ENCODE data around the gene LSM3. TPM values are rescaled to one million over a fixed set of nuclear protein-coding genes. Genes with fewer than 3 reads are reported as not detected.
A peak's percentile ranks its signal among the peaks of the same experiment; 100 is the strongest.

The LSM3 gene
- total RNA-seq, 4 donors from 2014 or later: 11.6 to 16.8 (median 14.2) TPM

DNA sequence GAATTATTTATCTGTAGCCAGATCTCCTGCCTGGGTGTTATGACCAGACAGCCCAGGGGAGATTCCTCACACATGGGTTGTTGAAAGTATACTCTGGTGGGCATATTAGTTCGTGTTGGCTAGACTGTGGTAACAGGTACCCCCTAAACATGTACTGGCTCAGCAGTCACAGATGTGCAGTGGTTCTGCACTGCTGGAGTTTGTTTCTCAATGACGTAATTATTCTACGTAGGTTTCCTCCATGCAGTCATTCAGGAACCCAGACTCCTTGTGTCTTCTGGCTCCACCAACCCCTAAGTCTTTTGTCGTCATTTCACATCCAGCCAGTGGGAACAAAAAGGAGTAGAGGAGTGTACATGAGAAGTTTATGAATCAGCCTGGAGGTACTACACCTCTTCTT, 16.2 kb downstream of the LSM3 start:
- DNase-seq (no peak), ATAC-seq (no peak)
- H3K4me3 ChIP-seq: no peak overlapping the region
- no peaks in the 10 kb centered on the region for H3K4me1 ChIP-seq
- H3K9me3 ChIP-seq: no peaks in the 10 kb centered on the region
- H3K27me3 ChIP-seq: no peaks in the 10 kb centered on the region
- H3K27ac ChIP-seq: no peak overlapping the region
- TF ChIP-seq, protein P1, sequence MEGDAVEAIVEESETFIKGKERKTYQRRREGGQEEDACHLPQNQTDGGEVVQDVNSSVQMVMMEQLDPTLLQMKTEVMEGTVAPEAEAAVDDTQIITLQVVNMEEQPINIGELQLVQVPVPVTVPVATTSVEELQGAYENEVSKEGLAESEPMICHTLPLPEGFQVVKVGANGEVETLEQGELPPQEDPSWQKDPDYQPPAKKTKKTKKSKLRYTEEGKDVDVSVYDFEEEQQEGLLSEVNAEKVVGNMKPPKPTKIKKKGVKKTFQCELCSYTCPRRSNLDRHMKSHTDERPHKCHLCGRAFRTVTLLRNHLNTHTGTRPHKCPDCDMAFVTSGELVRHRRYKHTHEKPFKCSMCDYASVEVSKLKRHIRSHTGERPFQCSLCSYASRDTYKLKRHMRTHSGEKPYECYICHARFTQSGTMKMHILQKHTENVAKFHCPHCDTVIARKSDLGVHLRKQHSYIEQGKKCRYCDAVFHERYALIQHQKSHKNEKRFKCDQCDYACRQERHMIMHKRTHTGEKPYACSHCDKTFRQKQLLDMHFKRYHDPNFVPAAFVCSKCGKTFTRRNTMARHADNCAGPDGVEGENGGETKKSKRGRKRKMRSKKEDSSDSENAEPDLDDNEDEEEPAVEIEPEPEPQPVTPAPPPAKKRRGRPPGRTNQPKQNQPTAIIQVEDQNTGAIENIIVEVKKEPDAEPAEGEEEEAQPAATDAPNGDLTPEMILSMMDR (IDR thresholded peaks at IDR 0.05 in 4 of 5, conservative IDR thresholded peaks at IDR 0.05 in 1 of 5): no peak
- no peak for TF ChIP-seq POLR2A (IDR thresholded peaks at IDR 0.05)
- no peaks in the 10 kb centered on the region for H3K36me3 ChIP-seq
- intact Hi-C loops (cut with DNase I; ENCODE audit: low total_unique reads) (no loop called here), in situ Hi-C loops (cut with MboI; ENCODE audit: low sequenced_read_pairs in 4 of 4) (no loop called here)

DNA sequence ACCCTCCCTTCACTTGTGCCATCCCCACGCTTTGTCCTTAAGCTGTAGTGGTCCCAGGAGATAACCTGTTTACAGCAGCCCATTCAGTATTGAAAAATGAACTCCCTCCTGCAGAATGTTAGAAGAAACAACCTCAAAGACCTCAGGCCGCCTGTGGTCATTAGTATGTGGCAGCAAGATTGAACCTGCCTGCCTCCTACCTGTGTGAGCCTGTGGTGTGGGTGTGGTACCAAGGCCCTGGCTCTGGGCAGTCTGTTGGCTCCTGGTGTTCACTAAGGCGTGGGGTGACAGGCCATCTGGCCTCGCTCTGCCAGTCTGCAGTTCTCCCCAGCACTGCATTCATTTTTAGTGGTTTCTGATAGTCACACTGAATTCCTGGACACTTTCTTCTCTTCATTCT, 21.0 kb downstream of the LSM3 start:
- no peak overlapping the region for H3K27ac ChIP-seq
- in situ Hi-C loops (cut with MboI; ENCODE audit: low sequenced_read_pairs in 4 of 4) (loop anchor here (5.0 to 10.0 kb wide), 6 partner anchors 63 to 275 kb away; no protein-coding TSS in a partner anchor), intact Hi-C loops (cut with DNase I; ENCODE audit: low total_unique reads) (loop anchor here (5.0 to 10.0 kb wide), 3 partner anchors 205 to 348 kb away; partner anchors contain the start of gene SLC6A6)
- TF ChIP-seq, protein P1 (IDR thresholded peaks at IDR 0.05 in 4 of 5, conservative IDR thresholded peaks at IDR 0.05 in 1 of 5): no peak
- no peak for TF ChIP-seq POLR2A (IDR thresholded peaks at IDR 0.05)
- H3K36me3 ChIP-seq: no peaks in the 10 kb centered on the region
- H3K4me3 ChIP-seq: no peak overlapping the region
- H3K4me1 ChIP-seq: peaks cover under 1 to 13% of the 10 kb centered on the region in 2 donors
- ATAC-seq (no peak), DNase-seq (no peak)
- no peaks in the 10 kb centered on the region for H3K27me3 ChIP-seq
- H3K9me3 ChIP-seq: no peaks in the 10 kb centered on the region

DNA sequence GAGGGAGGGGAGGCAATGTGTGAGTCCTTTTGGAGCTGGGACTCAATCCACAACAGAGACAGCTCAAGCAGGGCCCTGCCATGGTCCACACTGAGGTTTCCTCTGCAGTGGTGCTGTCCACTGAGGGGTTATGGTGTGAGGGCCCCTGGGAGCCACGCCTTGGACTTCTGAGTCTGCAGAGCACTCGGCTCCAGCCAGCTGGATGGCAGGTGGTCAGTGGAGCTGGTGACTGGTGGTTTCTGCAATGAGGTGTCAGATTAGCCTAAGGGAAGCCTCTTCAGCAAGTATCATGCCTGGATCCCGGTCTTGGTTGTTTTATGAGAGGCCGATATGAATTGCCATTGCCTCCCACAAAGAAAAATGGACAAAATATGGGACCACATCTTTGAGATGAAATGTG, 21.7 kb downstream of the LSM3 start:
- peaks cover 6 to 20% of the 10 kb centered on the region in 2 donors for H3K4me1 ChIP-seq
- in situ Hi-C loops (cut with MboI; ENCODE audit: low sequenced_read_pairs in 4 of 4): loop anchor here (5.0 to 10.0 kb wide), 6 partner anchors 62 to 275 kb away; no protein-coding TSS in a partner anchor
- peak overlapping the region in 1 of 4 donors; percentile 2 for H3K27ac ChIP-seq
- intact Hi-C loops (cut with DNase I; ENCODE audit: low total_unique reads): loop anchor here (5.0 to 10.0 kb wide), 3 partner anchors 205 to 347 kb away; partner anchors contain the start of gene SLC6A6
- TF ChIP-seq POLR2A (IDR thresholded peaks at IDR 0.05): no peak
- TF ChIP-seq, protein P1 (IDR thresholded peaks at IDR 0.05 in 4 of 5, conservative IDR thresholded peaks at IDR 0.05 in 1 of 5): no peak
- no peaks in the 10 kb centered on the region for H3K9me3 ChIP-seq
- ATAC-seq (no peak), DNase-seq (no peak)
- no peaks in the 10 kb centered on the region for H3K27me3 ChIP-seq
- no peak overlapping the region for H3K4me3 ChIP-seq
- H3K36me3 ChIP-seq: no peaks in the 10 kb centered on the region

DNA sequence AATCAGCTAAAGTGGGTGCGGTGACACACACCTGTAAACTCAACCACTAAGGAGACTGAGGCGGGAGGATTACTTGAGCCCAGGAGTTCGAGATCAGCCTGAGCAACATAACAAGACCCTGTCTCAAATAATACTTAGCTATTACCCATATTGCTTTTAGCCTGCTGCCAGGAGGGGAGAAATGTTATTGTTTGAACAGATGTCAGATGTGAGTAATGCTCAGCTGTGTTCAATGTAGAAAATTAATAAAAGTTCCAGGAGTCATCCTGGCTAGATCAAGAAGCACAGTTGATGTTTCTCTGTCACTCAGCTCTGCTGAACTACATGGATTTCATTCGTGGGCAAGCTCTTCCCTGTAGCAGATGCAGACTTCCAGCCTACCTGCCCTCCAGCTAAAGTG, 22.2 kb downstream of the LSM3 start:
- Histone ChIP-seq H3K4me1 (peaks cover 6 to 23% of the 10 kb centered on the region in 2 donors), H3K27me3 (no peaks in the 10 kb centered on the region), H3K4me3 (no peak overlapping the region), H3K9me3 (no peaks in the 10 kb centered on the region), H3K36me3 (no peaks in the 10 kb centered on the region), H3K27ac (peak overlapping the region in 1 of 4 donors; percentile 2)
- in situ Hi-C loops (cut with MboI; ENCODE audit: low sequenced_read_pairs in 4 of 4): loop anchor here (5.0 to 10.0 kb wide), 6 partner anchors 61 to 274 kb away; no protein-coding TSS in a partner anchor
- intact Hi-C loops (cut with DNase I; ENCODE audit: low total_unique reads): loop anchor here (5.0 to 10.0 kb wide), 3 partner anchors 204 to 346 kb away; partner anchors contain the start of gene SLC6A6
- TF ChIP-seq POLR2A (IDR thresholded peaks at IDR 0.05): no peak
- TF ChIP-seq, protein P1 (IDR thresholded peaks at IDR 0.05 in 4 of 5, conservative IDR thresholded peaks at IDR 0.05 in 1 of 5): no peak
- DNase-seq: no peak
- ATAC-seq: no peak

All from gastrocnemius medialis (tissue), 4 donors.